HG02678 (cell line): Measurements from ENCODE around the gene PLA2G4E.

Experiments
- ATAC-seq: cut with Tn5 transposase; IDR thresholded peaks from one replicate; pipeline ENCODE4 v1.9.1; 2021; ENCODE audit warnings: mild to moderate bottlenecking, moderate library complexity; ENCODE audit not compliant: unreplicated experiment

Gene PLA2G4E, protein sequence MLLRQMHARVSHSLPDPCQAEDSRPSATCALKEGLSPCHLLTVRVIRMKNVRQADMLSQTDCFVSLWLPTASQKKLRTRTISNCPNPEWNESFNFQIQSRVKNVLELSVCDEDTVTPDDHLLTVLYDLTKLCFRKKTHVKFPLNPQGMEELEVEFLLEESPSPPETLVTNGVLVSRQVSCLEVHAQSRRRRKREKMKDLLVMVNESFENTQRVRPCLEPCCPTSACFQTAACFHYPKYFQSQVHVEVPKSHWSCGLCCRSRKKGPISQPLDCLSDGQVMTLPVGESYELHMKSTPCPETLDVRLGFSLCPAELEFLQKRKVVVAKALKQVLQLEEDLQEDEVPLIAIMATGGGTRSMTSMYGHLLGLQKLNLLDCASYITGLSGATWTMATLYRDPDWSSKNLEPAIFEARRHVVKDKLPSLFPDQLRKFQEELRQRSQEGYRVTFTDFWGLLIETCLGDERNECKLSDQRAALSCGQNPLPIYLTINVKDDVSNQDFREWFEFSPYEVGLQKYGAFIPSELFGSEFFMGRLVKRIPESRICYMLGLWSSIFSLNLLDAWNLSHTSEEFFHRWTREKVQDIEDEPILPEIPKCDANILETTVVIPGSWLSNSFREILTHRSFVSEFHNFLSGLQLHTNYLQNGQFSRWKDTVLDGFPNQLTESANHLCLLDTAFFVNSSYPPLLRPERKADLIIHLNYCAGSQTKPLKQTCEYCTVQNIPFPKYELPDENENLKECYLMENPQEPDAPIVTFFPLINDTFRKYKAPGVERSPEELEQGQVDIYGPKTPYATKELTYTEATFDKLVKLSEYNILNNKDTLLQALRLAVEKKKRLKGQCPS

DNA sequence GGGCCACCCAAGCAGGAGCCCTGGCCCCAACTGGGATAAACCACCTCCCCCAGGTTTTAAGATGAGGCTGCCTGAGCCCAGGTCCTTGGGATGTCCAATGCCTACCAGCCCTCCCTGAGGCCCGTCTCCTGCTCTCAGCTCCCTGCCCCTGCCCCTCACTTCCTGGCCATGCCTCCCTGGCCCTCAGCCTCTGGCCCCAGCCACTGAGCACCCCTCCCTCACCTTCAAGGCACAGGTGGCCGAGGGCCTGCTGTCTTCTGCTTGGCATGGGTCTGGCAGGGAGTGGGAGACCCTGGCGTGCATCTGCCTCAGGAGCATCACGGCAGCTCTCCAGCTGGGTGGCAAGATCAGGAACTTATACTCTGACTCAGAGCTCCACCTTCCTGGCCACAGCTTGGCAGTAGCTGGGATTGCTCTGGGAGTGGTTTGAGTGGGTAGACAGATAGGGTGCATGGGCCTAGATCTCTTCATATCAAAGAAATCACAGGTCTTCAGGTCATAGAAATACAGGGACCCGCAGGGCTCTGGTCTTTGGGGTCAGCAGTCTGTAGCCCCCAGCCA is at the start of gene PLA2G4E:
TSS of gene PLA2G4E (minus strand) at position 330 of the 561 bp plus-strand sequence. CDS start at position 318, 12 bp downstream.
- ATAC-seq = no peak

DNA sequence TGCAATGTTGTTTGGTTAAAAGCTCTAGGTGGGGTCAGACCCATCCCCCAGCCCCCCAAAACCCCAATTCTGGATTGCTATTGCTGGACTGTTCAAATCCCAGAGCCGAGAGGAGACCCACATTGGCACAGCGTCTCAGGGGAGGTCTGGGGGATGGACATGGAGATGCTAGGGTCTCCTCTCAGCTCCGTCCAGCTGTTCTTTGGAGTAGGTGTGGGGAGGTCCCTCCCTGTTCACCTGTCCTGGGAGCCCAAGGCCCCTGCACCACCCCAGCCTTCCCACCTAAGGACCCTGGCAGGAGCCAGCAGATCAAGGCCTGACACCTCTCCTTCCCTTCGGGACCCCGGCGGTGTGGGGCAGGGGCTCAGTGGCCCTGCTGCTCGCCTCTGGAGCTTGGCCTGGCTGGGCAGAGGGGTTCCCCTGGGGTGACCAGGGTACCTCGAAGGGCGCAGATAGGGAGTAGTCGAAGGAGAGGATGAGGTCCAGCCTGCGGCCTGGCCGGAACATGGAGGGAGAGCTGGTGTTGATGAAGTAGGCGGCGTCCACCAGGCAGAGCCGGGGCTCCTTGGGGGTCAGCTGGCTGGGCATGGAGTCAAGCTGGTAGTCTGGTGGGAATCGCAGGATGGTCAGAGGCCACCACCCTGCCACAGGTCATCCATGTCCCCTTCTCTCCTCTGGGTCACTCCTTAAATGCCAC is 49.6 kb upstream of the PLA2G4E start:
- no peak for ATAC-seq

DNA sequence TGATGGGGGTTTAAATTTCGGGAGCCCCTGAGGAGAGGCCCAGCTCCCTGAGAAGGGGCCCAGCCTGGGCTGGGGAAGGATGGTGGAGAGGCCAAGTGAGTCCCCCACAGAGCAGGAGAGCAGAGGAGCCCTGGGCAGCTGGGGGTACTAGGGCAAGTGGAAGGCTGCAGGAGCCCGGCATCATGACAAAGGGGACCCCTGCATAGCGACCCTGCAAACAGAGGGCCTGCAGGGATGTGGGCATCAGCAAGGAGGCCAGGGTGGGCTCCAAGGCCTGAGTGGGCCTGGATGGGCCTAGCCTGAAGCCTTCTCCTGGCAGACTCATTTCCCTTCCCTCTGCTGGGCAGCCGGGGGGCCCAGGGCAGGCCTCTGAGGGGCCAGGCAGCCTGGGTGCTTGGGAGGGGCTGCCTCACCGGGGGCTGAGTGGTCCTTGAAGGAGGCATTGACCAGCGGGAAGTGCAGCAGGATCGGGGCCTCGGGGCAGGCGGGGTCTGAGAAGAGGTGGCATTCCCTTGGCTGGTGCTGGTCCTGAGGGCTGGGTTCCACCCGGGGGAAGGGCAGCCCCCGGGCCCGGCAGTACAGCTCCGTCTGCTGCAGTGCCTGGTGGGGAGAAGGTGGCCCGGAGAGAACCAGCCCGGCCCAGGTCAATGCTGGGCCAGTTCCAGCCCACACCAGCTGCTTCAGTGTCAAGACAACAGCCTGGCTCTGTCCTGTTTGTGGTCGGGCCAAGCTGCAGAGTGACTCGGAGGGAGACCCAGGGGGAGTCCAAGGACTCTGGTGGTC is 48.8 kb upstream of the PLA2G4E start:
- no peak for ATAC-seq

DNA sequence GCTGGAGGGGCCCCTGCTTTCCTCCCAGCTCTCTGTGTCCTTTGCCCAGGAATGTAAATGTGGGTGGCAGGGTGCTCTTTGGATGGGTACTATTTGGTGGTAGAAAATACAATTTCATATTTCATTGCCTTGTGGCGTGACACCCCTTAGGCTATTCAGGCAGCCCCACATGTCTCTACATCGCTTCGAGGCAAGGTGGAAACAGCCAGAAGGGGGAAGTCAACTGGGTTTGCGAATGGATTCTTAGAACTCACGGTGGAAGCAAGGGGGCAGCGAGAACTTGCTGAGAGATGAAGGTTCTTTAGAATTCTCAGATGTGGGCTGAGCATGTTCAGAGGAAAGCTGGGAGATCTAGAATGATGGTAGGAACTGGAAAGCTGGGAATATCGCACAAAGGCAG is 48.2 kb upstream of the PLA2G4E start:
- no peak for ATAC-seq

DNA sequence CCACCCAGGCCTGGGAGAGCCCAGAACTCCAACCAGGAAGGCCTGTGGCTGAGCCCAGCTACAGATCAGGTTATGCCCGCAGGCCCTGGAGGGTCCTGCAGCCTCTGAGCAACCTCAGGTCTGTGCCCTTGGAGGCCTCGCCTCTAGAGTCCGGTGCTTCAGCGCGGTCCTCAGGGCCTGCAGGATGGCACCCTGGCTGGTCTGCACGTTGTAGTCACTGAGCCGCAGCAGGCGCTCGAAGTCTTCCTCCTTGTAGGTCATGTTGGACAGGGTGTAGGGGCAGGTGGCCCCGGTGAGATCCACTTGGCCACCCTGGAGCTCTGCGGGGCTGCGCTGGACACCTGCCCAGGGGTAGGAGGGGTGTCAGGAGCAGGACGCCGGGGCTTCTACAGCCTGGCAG is 47.8 kb upstream of the PLA2G4E start:
- ATAC-seq = no peak

DNA sequence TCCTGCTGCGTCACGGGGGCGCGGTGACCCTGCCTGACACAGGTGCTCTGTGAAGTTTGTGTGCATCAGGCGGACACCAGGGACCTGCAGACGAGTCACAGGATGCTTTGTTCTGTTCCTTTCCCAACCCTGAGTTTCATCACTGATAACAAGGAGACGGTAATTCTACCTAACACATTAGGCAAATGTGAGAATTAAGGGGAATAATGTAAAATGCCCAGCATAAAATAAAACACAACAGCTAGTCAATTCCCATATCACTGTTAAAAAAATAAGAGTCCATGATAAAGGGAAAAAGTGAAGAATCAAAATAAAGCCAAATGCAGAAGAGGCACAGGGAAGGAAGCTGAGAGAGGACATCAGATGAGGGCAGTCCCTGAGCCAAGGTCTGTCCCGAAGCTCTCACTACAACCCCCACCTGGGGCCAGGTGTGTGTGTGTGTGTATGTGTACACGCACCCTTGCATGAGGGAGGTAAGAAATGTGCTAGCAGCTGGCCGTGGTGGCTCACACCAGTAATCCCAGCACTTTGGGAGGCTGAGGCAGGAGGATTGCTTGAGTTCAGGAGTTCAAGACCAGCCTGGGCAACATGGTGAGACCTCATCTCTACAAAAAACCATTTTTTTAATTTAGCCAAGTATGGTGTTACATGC is 46.0 kb upstream of the PLA2G4E start:
- ATAC-seq = no peak

DNA sequence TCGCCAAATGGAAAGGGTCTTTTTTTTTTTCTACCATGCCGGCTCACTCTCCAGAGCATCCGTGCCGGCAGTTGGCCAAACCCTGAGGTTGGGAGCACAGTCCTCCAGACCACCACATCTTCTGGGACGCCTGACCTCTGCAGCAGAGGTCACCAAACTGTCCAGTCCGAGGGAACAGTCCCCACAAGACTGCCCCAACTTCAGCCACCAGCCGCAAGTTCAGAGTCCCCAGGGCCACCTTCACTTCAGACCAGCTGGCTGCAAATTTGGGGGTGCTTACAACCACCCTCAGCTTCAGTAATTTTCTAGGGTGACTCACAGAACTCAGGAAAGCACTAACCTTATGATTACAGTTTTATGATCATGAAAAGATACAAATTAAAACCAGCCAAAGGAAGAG is 44.6 kb upstream of the PLA2G4E start:
- ATAC-seq = no peak

DNA sequence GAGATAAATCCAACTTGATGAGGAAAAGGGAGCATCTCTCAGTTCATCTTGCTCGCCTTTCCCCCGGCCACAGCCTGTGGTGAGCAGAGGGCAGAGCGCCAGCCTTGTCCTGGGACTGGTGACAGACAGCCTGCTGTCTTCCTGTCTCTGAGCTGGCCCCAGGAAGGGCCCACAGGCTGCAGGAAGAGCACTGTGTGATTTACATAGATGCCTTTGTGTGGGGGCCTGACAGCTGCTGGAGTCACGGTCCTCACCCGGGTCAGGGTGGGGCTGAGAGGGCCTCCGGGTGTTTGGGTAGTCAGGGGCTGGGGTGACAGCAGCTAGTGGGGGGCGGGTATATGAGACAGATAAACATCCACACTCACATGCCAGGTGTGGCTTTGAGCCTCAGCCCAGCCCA is 44.2 kb upstream of the PLA2G4E start:
- no peak for ATAC-seq

DNA sequence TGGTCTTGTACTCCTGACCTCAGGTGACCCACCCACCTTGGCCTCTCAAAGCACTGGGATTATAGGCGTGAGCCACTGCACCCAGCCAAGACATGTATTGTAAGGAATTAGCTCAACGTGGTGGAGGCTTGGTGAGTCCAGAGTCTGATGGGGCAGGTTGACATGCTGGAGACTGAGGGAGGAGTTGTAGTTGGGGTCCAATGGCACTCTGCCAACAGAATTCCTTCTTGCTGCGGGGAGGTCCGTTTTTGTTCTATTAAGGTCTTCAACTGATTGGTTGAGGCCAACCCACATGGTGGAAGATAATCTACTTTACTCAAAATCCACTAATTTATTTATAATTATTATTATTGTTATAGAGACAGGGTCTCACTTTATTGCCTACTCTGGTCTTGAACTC is 43.4 kb upstream of the PLA2G4E start:
- ATAC-seq = no peak

DNA sequence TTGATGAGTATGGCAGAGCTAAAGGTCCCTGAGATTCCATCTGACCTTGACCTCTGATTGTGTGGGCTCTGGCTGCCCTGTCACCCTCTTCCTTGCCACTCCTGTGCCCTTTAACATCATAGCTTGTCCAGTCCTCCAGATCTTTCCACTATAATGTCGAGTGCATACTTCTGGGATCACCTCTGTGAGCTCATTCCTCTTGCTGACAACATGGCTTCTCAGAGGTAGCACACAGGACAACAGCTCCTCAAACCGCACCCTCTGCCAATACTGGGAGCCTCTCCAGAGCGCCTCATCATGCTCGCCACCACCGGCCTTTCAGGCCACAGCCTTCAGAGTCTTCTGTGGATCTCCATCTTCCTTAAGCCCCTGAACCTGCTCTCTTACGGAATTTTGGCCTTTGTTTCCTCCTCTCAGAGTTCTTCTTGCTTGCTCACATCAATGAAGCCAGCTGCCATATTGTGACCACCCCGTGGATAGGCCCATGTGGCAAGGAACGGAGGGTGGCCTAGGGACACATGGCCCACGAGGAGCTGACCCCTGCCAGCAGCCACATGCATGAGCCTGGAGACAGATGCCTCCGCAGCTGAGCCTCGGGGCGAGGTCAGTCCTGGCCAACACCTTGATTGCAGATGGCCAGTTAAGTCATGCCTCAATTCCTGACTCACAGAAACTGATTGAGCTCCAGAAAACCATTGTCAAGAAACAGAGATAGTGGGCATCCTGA is 42.4 kb upstream of the PLA2G4E start:
- ATAC-seq = no peak

DNA sequence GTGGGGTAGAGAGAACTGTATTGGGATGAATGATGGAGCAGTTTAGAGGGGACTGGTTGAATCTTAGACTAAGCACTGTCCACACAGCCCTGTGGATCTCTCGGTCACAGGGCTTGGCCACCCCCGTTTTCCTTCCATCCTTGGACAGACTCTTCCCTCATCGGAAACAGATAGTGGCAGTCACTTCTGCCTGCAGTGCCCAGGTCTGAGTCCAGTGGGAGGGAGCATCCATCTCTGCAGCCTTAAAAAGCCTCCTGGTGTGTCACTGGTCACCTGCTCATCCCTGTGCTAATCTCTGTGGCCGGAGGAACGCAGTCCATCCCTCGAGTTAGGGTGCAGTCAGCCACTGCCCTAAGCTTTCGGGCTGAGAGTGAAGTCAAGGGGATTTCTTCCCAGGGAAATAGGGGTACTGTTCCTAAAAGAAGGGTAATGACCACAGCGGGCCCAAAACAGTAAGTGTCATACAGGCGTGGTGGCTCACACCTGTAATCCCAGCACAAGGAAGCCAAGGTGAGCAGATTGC is 41.5 kb upstream of the PLA2G4E start:
- ATAC-seq = no peak

DNA sequence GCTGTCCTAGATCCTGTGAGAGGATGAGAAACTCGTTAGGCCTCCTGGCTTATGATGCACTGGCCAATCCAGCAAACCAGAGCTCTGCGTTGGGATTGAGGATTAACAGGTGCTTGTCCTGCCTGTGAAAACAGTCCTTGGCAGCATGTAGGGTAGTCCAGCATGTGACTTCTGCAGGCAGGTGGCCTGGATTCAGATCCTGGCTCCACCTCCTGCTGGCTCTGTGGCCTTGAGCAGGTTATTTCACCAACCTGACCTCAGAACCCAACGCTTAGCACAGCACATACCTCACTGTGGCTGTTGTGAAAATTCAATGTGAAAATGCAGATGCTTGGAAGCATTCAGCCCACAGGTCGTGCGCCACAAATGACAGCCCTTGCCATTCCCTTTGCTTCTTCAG is 40.0 kb upstream of the PLA2G4E start:
- no peak for ATAC-seq

DNA sequence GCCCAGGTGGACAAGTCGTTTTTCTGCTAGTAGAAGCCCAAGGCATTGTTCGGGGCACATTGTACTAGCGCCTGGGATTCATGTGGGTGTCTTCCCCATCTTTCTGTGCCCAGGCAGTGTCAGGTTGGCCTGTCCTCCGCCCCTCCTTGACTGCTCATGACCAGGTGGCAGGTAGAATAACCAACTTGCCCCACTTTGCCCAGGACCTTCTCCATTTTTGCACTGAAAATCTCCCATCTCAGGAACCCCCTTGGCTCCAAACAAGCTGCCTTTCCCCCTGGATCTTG is 39.6 kb upstream of the PLA2G4E start:
- no peak for ATAC-seq

DNA sequence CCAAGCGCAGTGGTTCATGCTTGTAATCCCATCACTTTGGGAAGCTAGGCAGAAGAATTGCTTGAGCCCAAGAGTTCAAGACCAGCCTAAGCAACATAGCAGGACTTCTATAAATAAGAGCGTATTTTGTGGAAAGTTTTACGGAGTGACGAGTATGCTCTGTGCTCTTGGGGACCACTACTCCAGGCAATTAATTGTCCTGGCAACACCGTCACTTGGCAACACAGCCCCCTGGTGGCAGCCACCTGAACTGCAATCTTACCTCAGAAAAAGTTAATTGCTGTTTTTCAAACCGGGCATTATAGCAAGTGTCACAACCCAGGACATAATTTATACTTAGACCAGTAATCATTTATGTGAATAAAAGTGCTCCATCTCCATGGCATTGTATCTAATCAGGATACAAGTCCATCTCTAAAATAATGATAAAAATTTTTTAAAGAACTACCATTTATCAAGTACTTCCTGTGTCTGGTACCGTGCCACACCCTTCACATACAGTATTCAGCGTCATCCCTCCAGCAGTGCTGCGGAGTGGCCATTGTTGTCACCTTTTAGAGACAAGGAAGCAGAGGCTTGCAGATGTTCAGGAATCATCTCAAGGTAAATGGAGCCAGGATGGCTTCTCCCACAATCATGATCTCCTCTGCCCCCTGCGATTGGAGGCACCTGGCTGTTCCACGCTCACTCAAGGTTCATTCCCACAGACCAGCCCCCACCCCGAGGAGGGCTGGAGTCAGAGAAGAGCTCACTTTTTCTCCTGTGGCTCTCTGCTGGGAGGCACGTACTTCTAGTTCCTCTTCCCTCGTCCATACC is 39.0 kb upstream of the PLA2G4E start:
- no peak for ATAC-seq

DNA sequence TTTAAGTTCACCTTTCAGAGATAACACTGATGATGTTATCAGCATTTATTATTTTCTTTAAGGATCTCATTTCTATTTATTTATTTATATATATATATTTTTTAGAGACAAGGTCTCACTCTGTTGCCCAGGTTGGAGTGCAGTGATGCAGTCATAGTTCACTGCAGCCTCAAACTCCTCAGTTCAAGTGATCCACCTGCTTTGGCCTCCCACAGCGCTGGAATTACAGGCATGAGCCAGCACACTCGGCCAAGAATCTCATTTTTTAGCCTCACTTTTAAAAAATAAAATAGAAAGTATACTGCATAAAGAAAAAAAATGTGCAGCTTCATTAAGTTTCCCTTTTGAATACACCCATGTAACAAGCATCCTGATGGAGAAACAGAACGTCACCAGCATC is 37.9 kb upstream of the PLA2G4E start:
- ATAC-seq = no peak

DNA sequence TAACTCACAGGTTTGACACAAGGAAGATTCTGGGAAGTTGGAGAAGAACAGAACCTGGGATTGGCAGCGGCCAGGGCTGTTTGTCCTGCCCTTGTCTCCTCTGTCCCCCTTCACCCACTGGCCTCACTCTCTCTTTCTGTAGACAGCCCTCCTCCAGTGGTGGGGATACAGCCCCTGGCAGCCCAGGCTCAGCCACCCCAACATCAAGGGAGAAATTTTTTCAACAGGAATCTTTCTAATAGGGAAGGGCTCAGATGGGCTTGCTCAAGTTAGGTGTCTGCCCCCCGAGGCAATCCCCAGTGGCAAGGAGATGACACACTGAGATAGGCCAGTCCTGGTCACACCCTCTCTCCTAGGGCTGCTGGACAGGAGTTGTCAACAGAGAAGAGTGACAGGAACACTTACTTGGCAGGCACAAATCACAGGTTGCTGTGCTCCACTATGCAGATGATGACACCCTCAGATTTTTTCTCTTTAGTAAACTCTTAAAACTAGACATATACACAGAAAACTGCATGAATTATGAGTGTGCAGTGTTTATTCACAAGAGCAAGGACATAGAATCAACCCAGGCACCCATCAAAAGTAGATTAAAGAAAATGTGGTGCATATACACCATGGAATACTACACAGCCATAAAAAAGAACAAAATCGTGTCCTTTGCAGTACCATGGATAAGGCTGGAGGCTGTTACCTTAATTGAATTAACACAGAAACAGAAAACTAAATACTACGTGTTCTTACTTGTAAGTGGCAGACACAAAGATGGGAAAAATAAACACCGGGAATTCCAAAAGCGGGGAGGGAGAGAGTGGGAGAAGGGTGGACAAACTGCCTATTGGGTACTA is 37.2 kb upstream of the PLA2G4E start:
- no peak for ATAC-seq

DNA sequence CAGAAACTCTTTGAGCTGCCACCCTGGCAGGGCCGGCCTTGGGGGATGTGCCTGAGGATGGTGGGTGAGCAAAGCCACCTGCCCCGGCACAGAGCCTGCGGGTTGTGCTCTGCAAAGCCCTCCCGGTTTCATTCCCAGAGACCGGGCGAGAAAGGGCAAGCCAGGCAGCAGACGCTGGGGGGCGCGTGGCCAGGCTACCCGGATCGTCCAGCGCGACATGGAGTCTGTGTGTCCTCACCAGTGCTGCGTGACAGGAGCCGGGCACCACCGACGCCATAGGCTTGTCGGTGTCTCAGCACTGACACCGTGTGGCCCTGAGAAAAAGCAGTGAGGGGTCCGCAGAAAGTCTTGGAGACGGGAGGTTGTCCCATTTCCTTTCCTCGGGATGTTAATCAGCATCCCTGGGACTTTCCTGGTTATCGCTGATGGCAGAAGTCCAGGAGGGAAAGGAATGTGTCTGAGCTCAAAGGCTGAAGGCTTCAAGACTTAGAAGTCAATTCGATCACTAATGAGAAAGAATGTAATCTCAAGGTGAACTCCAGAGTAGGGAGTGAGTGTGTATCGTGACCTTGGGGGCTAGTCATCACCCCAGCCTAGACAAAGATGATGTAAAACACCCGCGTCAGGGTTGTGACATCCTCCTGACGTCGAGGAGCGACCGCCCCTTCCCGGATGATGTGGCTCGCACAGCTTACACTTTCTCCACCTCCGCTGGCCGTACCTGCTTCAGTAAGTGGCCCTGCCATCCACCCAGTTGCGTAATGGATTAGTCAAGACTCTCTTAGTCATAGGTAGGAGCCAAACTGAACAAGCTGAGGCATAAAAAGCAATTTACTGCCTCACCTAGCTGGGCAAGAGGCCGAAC is 36.3 kb upstream of the PLA2G4E start:
- ATAC-seq = no peak
